HPDE6-E6E7 (cell line): ENCODE results near the gene ANO4.
A peak's percentile ranks its signal among the peaks of the same experiment; 100 is the strongest.

ENCODE experiments used
- DNase-seq: peaks from one replicate; pipeline ENCODE4 v3.0.0; 2011; ENCODE audit warnings: missing footprints; ENCODE audit errors: extremely low spot score

ANO4 gene

DNA sequence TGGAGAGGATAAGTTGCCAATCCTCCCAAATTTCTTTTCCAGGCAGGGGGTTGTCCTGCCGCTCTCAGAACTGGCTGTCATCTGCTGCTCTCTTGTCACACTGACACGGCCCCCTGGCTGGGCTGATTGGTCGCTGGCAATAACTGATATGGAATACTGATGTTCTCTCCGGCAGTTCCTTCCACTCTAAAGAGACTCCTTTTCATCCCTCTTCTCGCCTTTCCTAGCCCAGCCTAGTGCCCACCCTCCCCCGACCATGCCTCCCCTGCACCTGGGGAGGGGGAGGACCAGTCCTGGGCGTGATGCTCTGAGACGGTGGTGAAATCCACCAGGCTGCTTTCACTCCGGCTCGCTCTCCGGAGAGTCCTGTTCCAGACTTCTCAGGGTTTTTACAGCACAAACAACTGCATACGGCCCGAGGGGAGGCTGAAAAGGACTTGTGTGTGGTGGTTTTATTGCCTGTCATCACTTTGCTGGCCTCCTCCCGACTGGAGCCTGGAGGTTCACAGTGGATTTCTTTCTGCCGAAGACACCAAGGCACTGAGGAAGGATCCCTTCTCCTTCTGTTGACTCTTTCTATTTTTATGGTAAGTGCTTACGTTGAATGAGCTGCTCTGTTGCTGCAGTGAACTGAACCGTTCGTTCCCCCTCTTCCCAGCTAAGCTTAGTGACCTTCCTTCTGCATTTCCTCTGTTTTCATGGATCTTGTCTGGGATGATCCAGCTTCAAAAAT lies at the start of gene ANO4:
TSS of gene ANO4 (plus strand) at position 336 of the 733 bp plus-strand sequence. CDS start 107,010 bp downstream, outside the sequence.
- DNase-seq = no peak

DNA sequence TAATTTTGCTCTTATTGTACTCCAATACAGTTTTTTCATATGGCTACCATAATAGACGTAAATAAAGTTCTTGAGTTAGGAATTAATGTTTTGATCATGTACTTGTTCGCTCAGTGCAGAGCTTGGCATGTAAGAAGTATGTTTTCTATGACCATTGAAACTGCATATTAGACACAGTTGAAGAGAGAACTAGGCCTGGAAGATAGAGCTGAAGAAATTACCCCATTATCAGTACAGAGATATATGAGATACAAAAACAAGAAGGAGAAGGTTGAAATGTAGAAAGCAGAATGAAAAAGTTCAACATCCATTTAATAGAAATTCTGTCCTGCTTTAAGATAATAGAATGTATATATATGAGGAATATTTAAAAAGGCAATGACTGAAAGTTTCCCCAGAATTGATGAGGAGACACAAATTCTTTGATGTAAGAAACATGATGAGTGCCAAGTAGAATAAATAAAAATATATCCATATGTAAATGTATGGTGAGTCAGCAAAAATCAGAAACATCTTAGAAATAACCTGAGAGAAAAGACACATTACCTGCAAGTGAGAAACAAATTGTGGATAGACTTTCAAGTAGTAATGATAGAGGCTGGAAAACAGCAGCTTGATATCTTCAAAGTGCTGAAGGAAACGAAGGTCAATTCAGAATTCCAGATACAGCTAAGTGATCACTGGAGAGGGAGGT lies 49.1 kb upstream of the ANO4 start:
- DNase-seq = no peak

- DNase-seq = no peak
Measured at GRCh38 chr12:100752841-100753240, 41.7 kb upstream of the ANO4 start.

GRCh38 chr12:100753837-100754236 lies 40.7 kb upstream of the ANO4 start:
- peak; percentile 57 for DNase-seq

DNA sequence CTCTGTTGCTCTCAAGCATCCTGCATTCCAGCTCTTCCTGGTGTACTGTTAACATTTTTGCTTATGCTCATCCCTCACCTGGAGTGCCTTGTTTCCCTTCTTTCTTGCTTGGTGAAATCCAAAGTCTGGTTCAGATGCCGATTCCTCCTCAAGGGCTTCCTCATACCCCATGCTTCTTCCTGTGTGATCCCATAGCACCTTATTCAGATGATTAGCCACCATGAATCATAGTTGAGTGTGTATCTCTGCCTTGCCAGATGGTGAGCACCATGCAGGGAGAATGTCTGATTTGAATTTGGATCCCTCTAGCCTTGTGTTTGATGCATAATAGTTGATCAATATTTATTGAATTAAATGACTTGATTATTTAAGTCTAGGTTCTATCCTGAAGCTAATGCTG lies 39.4 kb upstream of the ANO4 start:
- DNase-seq = no peak

DNA sequence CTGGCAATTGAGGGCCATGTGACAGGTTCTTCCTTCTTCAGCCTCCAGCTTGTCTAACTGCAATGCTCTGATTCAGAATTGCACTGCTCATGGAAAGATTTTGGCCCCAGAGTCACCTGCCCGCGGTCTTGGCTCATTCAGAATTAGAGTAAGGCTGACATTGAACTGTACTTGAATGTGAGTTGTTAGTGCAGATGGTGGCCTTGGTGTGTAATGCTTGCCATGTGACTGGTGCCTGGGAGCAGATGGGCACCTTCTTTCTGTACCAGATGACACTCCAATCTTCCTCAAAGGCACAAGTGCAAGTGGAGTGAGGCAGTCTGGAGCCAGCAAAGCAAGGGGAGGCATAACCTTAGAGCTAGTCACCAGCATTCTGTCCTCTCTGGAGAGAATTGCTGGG lies 36.5 kb upstream of the ANO4 start:
- no peak for DNase-seq

DNA sequence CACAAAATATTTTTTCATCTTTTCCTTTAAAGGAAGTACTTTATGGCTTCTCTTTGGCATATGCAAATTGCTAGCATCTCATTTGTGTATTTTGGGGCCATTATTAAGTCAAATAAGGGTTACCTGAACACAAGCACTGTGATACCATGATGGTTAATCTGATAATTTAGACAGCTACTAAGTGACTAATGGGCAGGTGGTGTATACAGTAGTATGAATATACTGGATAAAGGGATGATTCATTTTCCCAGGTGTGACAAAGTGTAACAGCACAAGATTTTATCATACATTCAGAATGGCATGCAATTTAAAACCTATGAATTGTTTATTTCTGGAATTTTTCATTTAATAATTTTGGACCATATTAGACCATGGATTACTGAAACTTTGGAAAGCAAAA lies 27.2 kb upstream of the ANO4 start:
- DNase-seq = no peak

GRCh38 chr12:100767950-100768349 lies 26.6 kb upstream of the ANO4 start:
- DNase-seq = no peak

- no peak for DNase-seq
Measured at GRCh38 chr12:100778967-100779590, 15.5 kb upstream of the ANO4 start.

DNA sequence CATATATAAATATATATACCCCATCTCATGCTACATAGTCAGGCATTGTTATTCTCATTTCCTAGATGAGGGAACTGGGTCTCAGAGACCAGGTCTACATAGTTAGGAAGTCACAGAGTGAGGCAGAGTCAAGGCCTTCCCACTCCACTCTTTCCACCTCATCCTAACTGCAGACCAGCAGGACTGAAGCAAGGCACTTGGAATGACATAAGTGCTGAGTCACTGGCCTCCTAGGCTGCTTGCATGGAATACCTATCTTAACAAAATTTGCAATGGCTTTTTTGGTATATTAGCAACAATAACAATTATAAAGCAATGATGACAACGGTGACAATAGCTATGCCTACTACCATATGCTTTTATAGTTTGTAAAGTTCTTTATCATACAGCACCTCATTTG lies 5.4 kb upstream of the ANO4 start:
- no peak for DNase-seq

- DNase-seq = no peak
Measured at GRCh38 chr12:100789975-100790374, 4.6 kb upstream of the ANO4 start.

DNA sequence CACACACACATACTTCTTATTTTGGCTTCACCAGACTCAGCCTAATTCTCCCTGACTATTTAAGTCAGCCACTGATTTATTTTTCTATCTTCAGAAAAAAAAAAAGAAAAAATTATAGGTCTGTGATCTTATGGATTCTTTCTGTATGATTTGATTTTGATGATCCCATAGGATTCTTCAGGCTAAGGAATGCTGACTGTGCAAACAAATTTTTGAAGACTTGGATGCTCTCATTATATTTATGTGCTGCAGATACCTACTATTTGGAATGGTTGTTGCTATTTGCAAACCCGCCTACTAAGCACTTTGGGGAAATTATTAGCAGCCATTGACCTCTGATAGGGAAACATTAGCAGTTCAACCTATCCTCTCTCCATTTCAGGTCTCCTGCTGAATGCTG lies 4.0 kb upstream of the ANO4 start:
- no peak for DNase-seq

DNA sequence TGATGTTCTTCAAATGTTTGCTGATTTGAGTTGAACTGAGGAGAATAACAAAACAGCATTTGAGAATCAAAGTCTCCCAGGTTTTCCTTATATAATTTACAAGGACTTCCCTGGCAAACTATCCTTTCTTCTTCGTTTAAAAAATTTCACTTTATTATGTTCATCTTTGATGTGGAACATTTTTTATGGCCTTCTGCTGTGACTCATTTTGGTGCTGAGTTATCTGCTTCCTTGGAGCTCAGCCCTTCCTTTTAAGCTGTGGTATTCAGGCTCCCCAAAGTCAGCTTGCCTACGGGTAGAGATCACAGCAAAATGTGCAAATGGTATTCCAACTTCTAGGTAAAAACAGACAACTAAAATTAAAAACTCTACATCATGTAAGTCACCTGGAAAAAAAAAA lies 1.4 kb upstream of the ANO4 start:
- no peak for DNase-seq

DNA sequence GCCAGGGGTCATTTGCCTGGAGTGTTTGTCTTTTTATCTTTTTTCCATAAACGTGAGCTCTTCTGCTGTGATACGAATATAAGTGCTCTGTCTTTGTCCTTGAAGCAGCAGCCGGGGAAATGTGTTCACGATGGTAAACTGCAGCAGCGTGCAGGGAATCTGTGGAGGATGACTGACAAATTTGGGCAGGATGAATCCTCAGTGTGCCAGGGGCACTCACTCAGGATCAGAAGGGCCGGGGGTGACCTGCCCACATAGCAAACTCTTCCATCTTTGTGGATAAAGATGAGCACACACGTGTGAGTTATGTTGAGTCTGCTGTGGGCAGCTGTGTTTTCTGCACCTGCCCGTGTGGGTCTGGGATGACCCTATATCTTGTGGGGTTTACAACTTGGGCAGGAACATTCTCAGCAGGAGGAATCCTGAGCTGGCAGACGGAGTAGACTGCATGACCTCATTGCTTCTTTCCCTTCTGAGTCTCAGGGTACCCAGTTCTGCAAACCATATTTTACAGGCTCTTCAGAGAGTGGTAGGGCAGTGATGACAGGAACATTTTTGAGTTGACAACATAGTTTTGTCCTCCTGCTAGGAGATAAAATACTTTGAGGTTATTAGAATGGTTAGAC lies 711 bp downstream of the ANO4 start:
- no peak for DNase-seq

GRCh38 chr12:100795800-100796179 lies 1.2 kb downstream of the ANO4 start:
- DNase-seq = no peak

DNA sequence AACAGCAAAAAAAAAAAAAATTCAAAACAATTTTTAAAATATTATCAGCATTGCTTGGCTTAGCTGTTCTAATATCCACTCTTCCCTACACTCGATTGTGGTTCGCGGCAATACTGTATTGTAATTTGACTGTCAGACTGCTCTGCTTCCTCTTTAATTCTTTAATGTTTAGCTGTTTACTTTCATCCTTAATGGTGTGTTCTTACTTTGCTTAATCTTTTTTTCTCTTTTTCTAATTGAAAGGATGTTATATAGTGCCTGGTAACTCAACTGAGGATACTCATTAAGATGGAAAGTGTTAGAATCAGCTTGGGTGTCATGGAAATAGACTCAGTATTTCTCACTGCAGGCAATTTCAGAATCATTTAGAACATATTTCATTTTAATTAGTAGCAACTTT lies 2.0 kb downstream of the ANO4 start:
- no peak for DNase-seq

- DNase-seq = no peak
Measured at GRCh38 chr12:100797246-100797645, 2.7 kb downstream of the ANO4 start.

GRCh38 chr12:100797786-100798185 lies 3.2 kb downstream of the ANO4 start:
- DNase-seq = no peak

- no peak for DNase-seq
Measured at GRCh38 chr12:100798286-100799160, 3.9 kb downstream of the ANO4 start.

DNA sequence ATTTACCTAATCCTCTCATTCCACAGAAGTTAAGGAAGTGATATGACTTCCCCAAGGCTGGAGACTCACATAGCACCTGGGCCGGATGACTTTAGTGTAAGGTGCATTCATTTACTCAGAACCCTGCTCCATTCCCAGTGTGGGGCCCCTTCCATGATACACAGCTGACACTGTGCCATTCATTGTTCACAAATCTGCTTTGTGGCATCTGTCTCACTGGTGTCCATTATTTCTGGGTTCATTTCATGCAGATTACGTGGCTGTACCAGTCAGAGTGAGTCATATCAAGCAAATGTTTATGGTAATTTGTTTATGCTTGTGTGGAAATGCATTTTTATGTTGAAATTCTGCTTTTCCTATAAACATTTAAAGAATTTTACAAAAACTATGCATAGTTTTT lies 5.2 kb downstream of the ANO4 start:
- peak; percentile 63 for DNase-seq

- DNase-seq = no peak
Measured at GRCh38 chr12:100800723-100801122, 6.1 kb downstream of the ANO4 start.

GRCh38 chr12:100801320-100801719 lies 6.7 kb downstream of the ANO4 start:
- DNase-seq = no peak
